Measurements from ENCODE around the gene EGR1. TPM values are rescaled to one million over a fixed set of nuclear protein-coding genes. Genes with fewer than 3 reads are reported as not detected.
A peak's percentile ranks its signal among the peaks of the same experiment; 100 is the strongest.

EGR1 gene
- 1 to 10 TPM in 1 of 2 experiments, under 1 TPM in 1; 0.97 to 1.1 TPM for total RNA-seq

DNA sequence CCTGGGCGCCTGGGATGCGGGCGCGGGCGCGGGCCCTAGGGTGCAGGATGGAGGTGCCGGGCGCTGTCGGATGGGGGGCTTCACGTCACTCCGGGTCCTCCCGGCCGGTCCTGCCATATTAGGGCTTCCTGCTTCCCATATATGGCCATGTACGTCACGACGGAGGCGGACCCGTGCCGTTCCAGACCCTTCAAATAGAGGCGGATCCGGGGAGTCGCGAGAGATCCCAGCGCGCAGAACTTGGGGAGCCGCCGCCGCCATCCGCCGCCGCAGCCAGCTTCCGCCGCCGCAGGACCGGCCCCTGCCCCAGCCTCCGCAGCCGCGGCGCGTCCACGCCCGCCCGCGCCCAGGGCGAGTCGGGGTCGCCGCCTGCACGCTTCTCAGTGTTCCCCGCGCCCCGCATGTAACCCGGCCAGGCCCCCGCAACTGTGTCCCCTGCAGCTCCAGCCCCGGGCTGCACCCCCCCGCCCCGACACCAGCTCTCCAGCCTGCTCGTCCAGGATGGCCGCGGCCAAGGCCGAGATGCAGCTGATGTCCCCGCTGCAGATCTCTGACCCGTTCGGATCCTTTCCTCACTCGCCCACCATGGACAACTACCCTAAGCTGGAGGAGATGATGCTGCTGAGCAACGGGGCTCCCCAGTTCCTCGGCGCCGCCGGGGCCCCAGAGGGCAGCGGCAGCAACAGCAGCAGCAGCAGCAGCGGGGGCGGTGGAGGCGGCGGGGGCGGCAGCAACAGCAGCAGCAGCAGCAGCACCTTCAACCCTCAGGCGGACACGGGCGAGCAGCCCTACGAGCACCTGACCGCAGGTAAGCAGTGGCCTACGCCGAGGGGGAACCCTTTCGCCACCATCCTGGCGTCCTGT, at the start of gene EGR1:
EGR1 (plus strand) TSS at position 219 of the 864 bp plus-strand sequence; CDS start at position 502, 283 bp downstream.
- Mint-ChIP-seq H3K4me3 (peak within 1 kb of the TSS; percentile 85), H3K4me1 (peaks cover 22% of the 10 kb centered on the region), H3K9me3 (no peaks in the 10 kb centered on the region), H3K27ac (peak within 1 kb of the TSS; percentile 95), H3K36me3 (ENCODE audit: low read depth) (no peaks in the 10 kb centered on the region), H3K27me3 (peaks cover 18% of the 10 kb centered on the region)
- POLR2A ChIA-PET = interaction anchor here (0.6 to 0.7 kb wide), 4 partner anchors 10 to 828 kb away, joined by 3 to 9 read pairs (median 6); partner anchors contain the start of gene MATR3
- CTCF ChIA-PET = interaction anchor here (0.7 to 4.2 kb wide), 22 partner anchors 10 to 620 kb away, joined by 3 to 30 read pairs (median 7); partner anchors contain the start of genes ETF1, KDM3B and REEP2
- peak; percentile 95 for DNase-seq

- Mint-ChIP-seq H3K9me3 (no peaks in the 10 kb centered on the region), H3K27me3 (no peaks in the 10 kb centered on the region), H3K4me3 (no peak overlapping the region), H3K36me3 (ENCODE audit: low read depth) (peaks cover 43% of the 10 kb centered on the region), H3K4me1 (peaks cover 8% of the 10 kb centered on the region), H3K27ac (no peak overlapping the region)
- DNase-seq = no peak
- ChIA-PET CTCF (interaction anchor here (0.5 kb wide), 1 partner anchor 108 kb away, joined by 3 read pairs; no protein-coding TSS in a partner anchor), POLR2A (no interaction called here)
Measured at GRCh38 chr5:138418444-138418843, 46.8 kb upstream of the EGR1 start.

GRCh38 chr5:138425079-138425478, 40.2 kb upstream of the EGR1 start:
- Mint-ChIP-seq H3K4me1 (no peaks in the 10 kb centered on the region), H3K9me3 (no peaks in the 10 kb centered on the region)

GRCh38 chr5:138435943-138436342, 29.3 kb upstream of the EGR1 start:
- Mint-ChIP-seq H3K4me3 (no peak overlapping the region), H3K36me3 (ENCODE audit: low read depth) (peaks cover 35% of the 10 kb centered on the region), H3K9me3 (no peaks in the 10 kb centered on the region), H3K27ac (no peak overlapping the region), H3K27me3 (peaks cover 2% of the 10 kb centered on the region), H3K4me1 (peaks cover 9% of the 10 kb centered on the region)
- no peak for DNase-seq
- ChIA-PET CTCF (interaction anchor here (0.8 to 8.1 kb wide), 2 partner anchors 11 to 14 kb away, joined by 3 to 49 read pairs; no protein-coding TSS in a partner anchor), POLR2A (no interaction called here)

More at GRCh38 chr5:138425079-138425478, 40.2 kb upstream of the EGR1 start:
- H3K36me3 Mint-ChIP-seq (ENCODE audit: low read depth) = peaks cover 59% of the 10 kb centered on the region
- H3K27ac Mint-ChIP-seq = no peak overlapping the region
- CTCF ChIA-PET = interaction anchor here (1.0 to 1.6 kb wide), 4 partner anchors 10 to 73 kb away, joined by 3 to 4 read pairs (median 3); no protein-coding TSS in a partner anchor
- no peaks in the 10 kb centered on the region for H3K27me3 Mint-ChIP-seq
- H3K4me3 Mint-ChIP-seq = no peak overlapping the region
- DNase-seq = no peak
- POLR2A ChIA-PET = no interaction called here

GRCh38 chr5:138438003-138438723, 27.1 kb upstream of the EGR1 start:
- no peaks in the 10 kb centered on the region for H3K9me3 Mint-ChIP-seq
- peak overlapping the region; percentile 57 for H3K4me3 Mint-ChIP-seq
- peaks cover 22% of the 10 kb centered on the region for H3K36me3 Mint-ChIP-seq (ENCODE audit: low read depth)
- peaks cover 9% of the 10 kb centered on the region for H3K4me1 Mint-ChIP-seq
- H3K27me3 Mint-ChIP-seq = peaks cover 2% of the 10 kb centered on the region
- ChIA-PET POLR2A (no interaction called here), CTCF (interaction anchor here (0.7 to 8.1 kb wide), 4 partner anchors 12 to 85 kb away, joined by 3 to 49 read pairs (median 12); partner anchors contain the start of genes EGR1 and KDM3B)
- peak overlapping the region; percentile 41 for H3K27ac Mint-ChIP-seq
- DNase-seq = no peak

GRCh38 chr5:138438724-138439476, 26.4 kb upstream of the EGR1 start, which contains the start of gene REEP2:
TSS of gene REEP2 (plus strand) at chr5:138439057. CDS start at chr5:138439209, 152 bp downstream.
- peak; percentile 57 for DNase-seq
- H3K4me3 Mint-ChIP-seq = peak within 1 kb of the TSS; percentile 71
- H3K27me3 Mint-ChIP-seq = peaks cover 2% of the 10 kb centered on the region
- no peaks in the 10 kb centered on the region for H3K9me3 Mint-ChIP-seq
- POLR2A ChIA-PET = no interaction called here
- H3K4me1 Mint-ChIP-seq = peaks cover 9% of the 10 kb centered on the region
- peak within 1 kb of the TSS; percentile 41 for H3K27ac Mint-ChIP-seq
- CTCF ChIA-PET = interaction anchor here (2.5 to 8.1 kb wide), 3 partner anchors 12 to 86 kb away, joined by 10 to 49 read pairs (median 13); partner anchors contain the start of genes EGR1 and KDM3B
- H3K36me3 Mint-ChIP-seq (ENCODE audit: low read depth) = peaks cover 22% of the 10 kb centered on the region

DNA sequence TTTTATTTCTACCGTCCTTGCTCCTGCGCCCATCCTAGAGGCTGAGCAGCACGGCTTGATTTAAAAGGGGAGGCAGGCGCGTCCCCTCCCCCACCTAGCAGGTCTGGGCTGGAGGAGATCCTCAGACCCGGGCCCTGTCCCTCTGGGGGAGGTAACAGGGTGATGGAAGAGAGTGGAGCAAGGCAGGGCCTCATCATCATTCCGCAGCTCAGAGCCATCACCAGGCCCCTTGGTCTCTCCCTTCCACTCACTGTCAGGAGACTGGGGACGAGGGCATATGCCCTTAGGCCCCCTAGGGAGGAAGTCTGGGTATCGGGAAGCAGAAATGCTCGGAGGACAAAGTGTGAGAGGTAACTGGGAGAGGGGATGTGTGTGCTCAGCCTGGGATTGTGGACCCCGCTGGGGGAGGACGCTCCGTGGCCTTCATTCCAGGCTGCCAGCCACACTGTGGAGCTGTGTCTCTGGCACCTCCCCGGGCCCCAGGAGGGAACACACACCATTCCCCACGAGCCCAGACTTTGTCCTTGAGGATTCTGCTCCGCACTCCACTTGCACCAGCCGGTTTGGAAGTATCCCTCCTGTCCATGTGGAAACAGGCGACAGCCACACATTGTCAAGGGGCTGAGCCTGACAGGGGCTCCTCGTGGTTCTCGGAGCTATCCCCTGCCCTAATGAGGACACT, 25.7 kb upstream of the EGR1 start:
- Mint-ChIP-seq H3K27ac (no peak overlapping the region), H3K27me3 (peaks cover 2% of the 10 kb centered on the region), H3K9me3 (no peaks in the 10 kb centered on the region), H3K36me3 (ENCODE audit: low read depth) (peaks cover 21% of the 10 kb centered on the region), H3K4me1 (peaks cover 9% of the 10 kb centered on the region), H3K4me3 (peak overlapping the region; percentile 71)
- DNase-seq = no peak
- ChIA-PET CTCF (interaction anchor here (2.9 to 8.1 kb wide), 2 partner anchors 11 to 87 kb away, joined by 10 to 49 read pairs; partner anchors contain the start of gene KDM3B), POLR2A (no interaction called here)

- Mint-ChIP-seq H3K4me3 (peak overlapping the region; percentile 8), H3K27me3 (peaks cover 2% of the 10 kb centered on the region), H3K9me3 (no peaks in the 10 kb centered on the region), H3K27ac (peak overlapping the region; percentile 3), H3K4me1 (peaks cover 9% of the 10 kb centered on the region), H3K36me3 (ENCODE audit: low read depth) (peaks cover 13% of the 10 kb centered on the region)
- DNase-seq = no peak
- CTCF ChIA-PET = interaction anchor here (2.9 to 8.1 kb wide), 2 partner anchors 10 to 88 kb away, joined by 10 to 49 read pairs; partner anchors contain the start of gene KDM3B
- POLR2A ChIA-PET = no interaction called here
Measured at GRCh38 chr5:138440159-138441073, 24.9 kb upstream of the EGR1 start.

- ChIA-PET CTCF (no interaction called here), POLR2A (no interaction called here)
- H3K36me3 Mint-ChIP-seq (ENCODE audit: low read depth) = peaks cover 6% of the 10 kb centered on the region
- no peaks in the 10 kb centered on the region for H3K9me3 Mint-ChIP-seq
- H3K4me1 Mint-ChIP-seq = peaks cover 9% of the 10 kb centered on the region
- H3K27ac Mint-ChIP-seq = no peak overlapping the region
- no peak for DNase-seq
- no peak overlapping the region for H3K4me3 Mint-ChIP-seq
- peaks cover 2% of the 10 kb centered on the region for H3K27me3 Mint-ChIP-seq
Measured at GRCh38 chr5:138441221-138441620, 24.1 kb upstream of the EGR1 start.

- ChIA-PET POLR2A (no interaction called here), CTCF (interaction anchor here (1.2 to 1.6 kb wide), 3 partner anchors 16 to 57 kb away, joined by 3 to 7 read pairs (median 5); partner anchors contain the start of gene EGR1)
- Mint-ChIP-seq H3K27me3 (no peaks in the 10 kb centered on the region), H3K27ac (no peak overlapping the region), H3K9me3 (no peaks in the 10 kb centered on the region), H3K4me3 (no peak overlapping the region), H3K36me3 (ENCODE audit: low read depth) (no peaks in the 10 kb centered on the region), H3K4me1 (peaks cover 2% of the 10 kb centered on the region)
- no peak for DNase-seq
Measured at GRCh38 chr5:138444078-138444773, 21.1 kb upstream of the EGR1 start.
